GM12865 (cell line): Measurements from ENCODE around the gene MTA3.
A peak's percentile ranks its signal among the peaks of the same experiment; 100 is the strongest.

Experiments used
- DNase-seq: peaks from one replicate; pipeline ENCODE4 v3.0.0; 2010; ENCODE audit warnings: low read depth
- H3K4me3 ChIP-seq: 2 replicates; pipeline ENCODE4 v1.5.1; 2011; ENCODE audit warnings: mild to moderate bottlenecking, low read depth, low read length, control low read depth
- CTCF ChIP-seq: IDR thresholded peaks from 2 replicates; pipeline ENCODE4 v1.5.1; 2011; ENCODE audit warnings: low read length, control low read depth, low read depth, inconsistent platforms; ENCODE audit not compliant: insufficient read depth; ENCODE audit errors: missing control alignments

Gene MTA3

DNA sequence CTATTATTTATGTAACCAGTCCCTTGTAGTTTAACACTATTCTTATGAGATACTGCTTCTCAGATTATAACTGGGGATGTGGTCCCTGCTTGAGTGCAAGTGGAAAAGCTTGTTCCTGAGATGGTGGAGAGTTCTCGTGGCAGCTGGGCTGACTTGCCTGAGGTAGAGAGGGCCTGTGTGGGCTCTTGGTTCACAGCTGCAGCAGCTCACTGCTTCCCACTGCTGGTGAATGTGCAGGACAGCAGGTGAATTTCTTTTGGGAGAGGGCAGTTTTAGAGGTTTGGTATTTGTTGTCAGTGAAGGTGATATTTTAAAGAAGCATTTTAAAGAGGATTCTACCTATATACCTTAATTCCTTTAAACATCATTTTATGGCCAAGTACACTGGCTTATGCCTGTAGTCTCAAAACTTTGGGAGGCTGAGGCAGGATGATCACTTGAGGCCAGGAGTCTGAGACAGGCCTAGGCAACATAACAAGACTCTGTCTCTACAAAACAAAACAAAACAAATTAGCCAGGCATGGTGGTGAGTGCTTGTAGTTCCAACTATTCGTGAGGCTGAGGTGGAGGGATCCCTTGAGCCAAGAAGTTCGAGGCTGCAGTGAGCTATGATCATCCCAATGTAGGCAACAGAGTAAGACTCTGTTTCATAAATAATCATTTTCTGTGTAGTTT, 94.8 kb downstream of the MTA3 start:
- peak; percentile 100 for TF ChIP-seq CTCF
- no peak overlapping the region for H3K4me3 ChIP-seq
- peak; percentile 87 for DNase-seq

GRCh38 chr2:42663828-42664227, 95.4 kb downstream of the MTA3 start:
- no peak for TF ChIP-seq CTCF
- H3K4me3 ChIP-seq = no peak overlapping the region
- peak; percentile 9 for DNase-seq

DNA sequence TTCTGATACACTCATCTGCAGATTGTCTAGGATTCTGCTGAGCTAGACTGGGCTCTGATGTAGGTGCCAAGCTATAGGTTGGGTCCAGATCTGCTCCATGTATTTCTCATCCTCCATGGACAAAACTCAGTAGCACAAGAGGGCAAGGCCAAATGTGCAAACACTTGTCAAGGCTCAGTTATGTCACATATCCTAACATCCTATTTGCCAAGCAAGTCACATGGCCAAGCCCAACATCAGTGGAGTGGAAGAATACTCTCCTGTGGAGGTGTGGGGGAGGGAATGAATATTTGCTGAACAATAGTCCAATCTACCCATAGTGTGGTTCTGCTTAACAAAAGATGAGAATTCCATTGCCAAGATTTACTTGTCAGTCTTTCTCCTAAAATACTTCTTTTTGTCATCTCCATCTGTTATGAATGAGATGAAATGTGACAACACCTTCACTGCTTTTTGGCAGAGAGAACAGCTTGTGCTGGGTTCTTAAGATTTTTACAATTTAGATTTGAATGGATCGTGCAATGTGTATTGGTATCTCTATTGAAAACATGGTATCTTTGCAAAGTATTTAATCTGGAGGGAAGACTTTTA, 105.7 kb downstream of the MTA3 start:
- no peak overlapping the region for H3K4me3 ChIP-seq
- no peak for TF ChIP-seq CTCF
- DNase-seq = no peak

- H3K4me3 ChIP-seq = no peak overlapping the region
- no peak for DNase-seq
- TF ChIP-seq CTCF = no peak
Observed at GRCh38 chr2:42675815-42676214, 107.4 kb downstream of the MTA3 start.

- TF ChIP-seq CTCF = no peak
- DNase-seq = no peak
- H3K4me3 ChIP-seq = no peak overlapping the region
Observed at GRCh38 chr2:42685303-42685702, 116.9 kb downstream of the MTA3 start.

- H3K4me3 ChIP-seq = no peak overlapping the region
- DNase-seq = peak; percentile 5
- no peak for TF ChIP-seq CTCF
Observed at GRCh38 chr2:42693013-42693615, 124.7 kb downstream of the MTA3 start.
